GM04504 (cell line): Measurements from ENCODE around the gene ABCC4.

ENCODE experiments used
- DNase-seq: peaks from one replicate; pipeline ENCODE4 v3.0.0-alpha.2; 2012; ENCODE audit warnings: low read depth

ABCC4 gene

GRCh38 chr13:95113601-95114000 lies 187.7 kb downstream of the ABCC4 start:
- no peak for DNase-seq

GRCh38 chr13:95112883-95113282 lies 188.4 kb downstream of the ABCC4 start:
- no peak for DNase-seq

GRCh38 chr13:95111608-95112007 lies 189.6 kb downstream of the ABCC4 start:
- no peak for DNase-seq

- no peak for DNase-seq
Observed at GRCh38 chr13:95106562-95106961, 194.7 kb downstream of the ABCC4 start.

GRCh38 chr13:95100525-95101433 lies 200.5 kb downstream of the ABCC4 start:
- DNase-seq, result peak; percentile 14

GRCh38 chr13:95099541-95099940 lies 201.7 kb downstream of the ABCC4 start:
- DNase-seq, result no peak

GRCh38 chr13:95098916-95099315 lies 202.3 kb downstream of the ABCC4 start:
- no peak for DNase-seq

- DNase-seq, result no peak
Observed at GRCh38 chr13:95091755-95092154, 209.5 kb downstream of the ABCC4 start.

- no peak for DNase-seq
Observed at GRCh38 chr13:95087746-95088305, 213.4 kb downstream of the ABCC4 start.

- DNase-seq, result no peak
Observed at GRCh38 chr13:95086761-95087160, 214.5 kb downstream of the ABCC4 start.

GRCh38 chr13:95083758-95084157 lies 217.5 kb downstream of the ABCC4 start:
- DNase-seq, result peak; percentile 46

- no peak for DNase-seq
Observed at GRCh38 chr13:95083066-95083465, 218.2 kb downstream of the ABCC4 start.

GRCh38 chr13:95075506-95075905 lies 225.7 kb downstream of the ABCC4 start:
- no peak for DNase-seq

- DNase-seq, result no peak
Observed at GRCh38 chr13:95074820-95075219, 226.4 kb downstream of the ABCC4 start.

- DNase-seq, result peak; percentile 35
Observed at GRCh38 chr13:95073747-95074311, 227.4 kb downstream of the ABCC4 start.

GRCh38 chr13:95067303-95067702 lies 233.9 kb downstream of the ABCC4 start:
- DNase-seq, result no peak

GRCh38 chr13:95060014-95060519 lies 241.2 kb downstream of the ABCC4 start:
- no peak for DNase-seq

GRCh38 chr13:95059306-95059705 lies 241.9 kb downstream of the ABCC4 start:
- DNase-seq, result no peak

- DNase-seq, result no peak
Observed at GRCh38 chr13:95058680-95059079, 242.6 kb downstream of the ABCC4 start.

GRCh38 chr13:95056266-95056665 lies 245.0 kb downstream of the ABCC4 start:
- no peak for DNase-seq

GRCh38 chr13:95050800-95051615 lies 250.2 kb downstream of the ABCC4 start:
- no peak for DNase-seq

- no peak for DNase-seq
Observed at GRCh38 chr13:95049772-95050171, 251.5 kb downstream of the ABCC4 start.
